Activated CD8-positive, alpha-beta memory T cell treated with anti-CD3 and anti-CD28 coated beads for 1 hour (primary cell): ENCODE results near the gene RELT.

Experiments
- DNase-seq, 2 donors: peaks; one replicate each; pipeline ENCODE4 v3.0.0-alpha.2; 2020; ENCODE audit warnings: low read depth in 1 of 2; ENCODE audit errors: extremely low read depth in 1 of 2

RELT gene

GRCh38 chr11:73372375-73372993, 3.7 kb upstream of the RELT start:
- no peak for DNase-seq

DNA sequence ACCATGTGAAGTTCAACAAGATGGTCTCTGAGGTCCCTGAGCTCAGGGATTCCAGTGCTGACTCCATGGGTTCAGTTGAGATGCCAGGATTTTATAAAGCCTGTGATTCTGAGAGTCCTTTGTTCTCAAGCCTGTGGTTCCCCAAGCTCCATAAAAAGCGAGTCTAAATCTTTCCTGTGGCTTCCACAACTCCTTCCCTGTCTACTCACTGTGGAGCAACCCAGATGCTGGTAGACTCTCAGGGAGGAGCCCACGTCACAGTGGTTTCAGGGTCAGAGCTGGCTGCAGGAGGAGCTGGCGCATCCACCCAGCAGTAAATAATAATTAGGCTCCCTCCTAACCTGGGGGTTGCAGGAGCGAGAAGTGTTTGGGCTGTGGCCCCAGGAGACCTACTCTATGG, 2.0 kb upstream of the RELT start:
- no peak for DNase-seq

DNA sequence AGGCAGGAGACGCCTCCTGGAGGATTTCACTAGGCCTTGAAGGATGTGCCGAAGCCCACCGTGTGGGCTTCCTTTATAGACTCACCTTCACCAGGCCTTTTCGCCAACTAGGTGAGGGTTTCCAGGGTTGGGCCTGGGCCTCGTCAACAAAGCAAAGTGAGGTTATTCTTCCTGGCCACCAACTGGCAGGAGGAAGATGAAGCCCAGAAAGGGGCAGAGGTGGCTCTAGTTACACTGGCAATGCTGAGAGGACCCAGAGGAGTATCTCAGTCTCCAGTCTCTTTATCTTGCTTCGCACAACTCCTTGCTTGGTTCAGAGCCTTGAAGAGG, 404 bp upstream of the RELT start:
- no peak for DNase-seq

- peak in 1 of 2 donors; percentile 25 for DNase-seq
Measured at GRCh38 chr11:73376803-73377629, 817 bp downstream of the RELT start.

DNA sequence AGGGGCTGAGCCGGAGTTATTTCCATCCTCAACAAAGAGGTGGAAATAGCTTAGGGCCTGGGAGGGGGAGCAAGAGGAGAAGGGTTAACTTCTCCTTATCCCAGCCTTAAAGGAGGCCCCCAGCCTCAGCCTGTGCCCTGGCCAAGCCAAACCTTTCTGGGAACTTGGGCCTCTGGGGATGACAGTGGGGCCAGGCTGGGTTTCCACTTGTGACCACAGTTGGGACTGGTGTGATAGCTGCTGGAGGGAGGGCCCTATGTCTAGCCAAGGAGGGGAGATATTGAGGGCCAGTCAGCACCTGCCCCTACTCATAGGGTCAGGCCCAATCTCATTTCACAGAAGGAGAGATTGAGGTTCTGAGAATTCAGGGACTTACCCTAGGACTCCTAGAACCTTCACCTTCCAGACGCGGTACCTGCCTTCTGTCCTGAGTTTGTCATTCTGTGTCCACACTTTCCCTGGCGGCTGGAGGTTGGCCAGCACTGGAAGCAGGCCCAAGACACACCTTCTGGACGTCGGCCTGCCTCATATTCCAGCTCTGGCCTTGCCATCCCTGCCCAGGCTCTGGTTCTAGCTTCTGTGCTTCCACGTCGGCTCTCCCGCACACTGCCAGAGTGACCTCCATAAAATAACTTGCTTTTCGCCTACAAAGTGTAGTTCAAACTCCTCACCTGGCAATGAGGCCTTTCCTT, 3.1 kb downstream of the RELT start:
- DNase-seq: no peak

GRCh38 chr11:73380331-73380730, 4.1 kb downstream of the RELT start:
- no peak for DNase-seq

DNA sequence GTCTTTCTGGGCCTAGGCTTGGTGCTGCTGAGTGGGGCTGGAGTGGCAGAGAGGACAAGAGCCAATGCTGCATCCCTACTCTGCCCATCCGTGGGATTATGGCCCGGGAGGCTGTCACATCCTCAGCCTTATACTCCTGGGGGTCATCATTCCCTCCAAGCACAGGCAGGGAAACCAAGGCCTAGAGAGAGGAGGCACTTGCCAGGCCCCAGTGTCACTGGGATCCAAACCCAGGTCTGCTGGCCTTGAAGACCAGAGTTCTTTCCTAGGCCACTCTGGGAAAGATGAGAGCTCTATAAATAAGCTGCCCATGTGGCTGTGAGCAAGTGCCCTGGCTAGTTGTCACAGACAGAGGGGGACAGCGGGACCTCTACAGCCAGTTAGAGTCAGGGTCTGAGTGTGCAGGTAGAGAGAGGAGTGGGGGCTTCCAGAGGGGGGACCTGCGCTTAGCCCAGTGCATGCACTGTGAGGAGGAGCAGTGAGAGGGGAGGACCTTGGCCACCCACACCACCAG, 4.8 kb downstream of the RELT start:
- DNase-seq: no peak

DNA sequence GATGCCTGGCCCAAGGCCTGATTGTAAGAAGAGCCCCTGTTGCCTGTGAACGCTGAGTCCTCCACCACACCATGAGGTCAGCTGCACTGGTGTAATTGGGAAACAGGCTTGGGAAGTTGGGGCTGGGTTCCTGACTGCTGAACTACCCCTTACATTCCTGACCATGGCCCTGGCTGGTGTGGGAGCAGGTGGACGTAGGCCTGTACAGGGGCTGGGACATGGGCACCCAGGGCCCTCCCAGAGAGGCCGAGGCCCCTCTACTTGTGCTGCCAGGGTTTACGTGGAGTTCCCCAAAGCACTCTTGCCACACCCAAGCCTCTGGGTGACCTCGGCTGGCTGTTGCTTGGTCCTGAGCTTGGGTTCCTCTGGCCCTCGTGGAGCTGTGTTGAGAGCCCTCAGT, 5.4 kb downstream of the RELT start:
- no peak for DNase-seq

GRCh38 chr11:73382183-73382582, 6.0 kb downstream of the RELT start:
- DNase-seq: no peak

GRCh38 chr11:73382747-73383146, 6.5 kb downstream of the RELT start:
- DNase-seq: no peak

- DNase-seq: no peak
Measured at GRCh38 chr11:73383249-73384124, 7.3 kb downstream of the RELT start.

DNA sequence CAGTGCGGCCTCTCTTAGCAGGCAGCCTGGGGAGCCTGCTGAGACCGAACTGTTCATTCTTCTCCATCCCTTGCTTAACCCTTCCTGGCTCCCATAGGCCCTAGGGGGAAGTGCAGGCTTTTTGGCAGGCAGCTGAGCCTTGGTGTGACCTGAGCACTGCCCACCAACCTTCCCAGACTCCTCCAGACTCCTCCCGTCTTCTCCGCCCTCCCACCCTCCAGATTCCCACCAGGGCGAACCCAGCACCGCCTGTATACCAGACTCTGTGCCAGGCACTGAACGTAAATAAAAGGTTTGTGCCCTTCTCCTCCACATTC, 7.9 kb downstream of the RELT start:
- DNase-seq: no peak

DNA sequence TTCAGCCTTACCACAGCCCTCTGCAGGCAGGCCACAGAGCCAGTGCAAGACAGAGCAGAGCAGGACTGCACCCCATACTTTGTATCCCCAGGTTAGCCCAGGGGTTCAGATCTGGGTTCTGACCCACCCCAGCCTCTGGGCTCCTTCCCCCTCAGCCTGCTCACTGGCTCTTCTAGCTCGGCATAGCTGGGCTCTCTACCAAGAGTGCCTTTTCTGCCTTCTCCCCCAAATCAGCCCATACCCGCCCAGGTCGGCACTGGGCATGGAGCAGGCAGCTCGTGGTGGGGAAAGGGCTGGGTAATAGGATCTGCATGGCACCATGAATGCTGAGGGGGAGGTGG, 8.3 kb downstream of the RELT start:
- DNase-seq: no peak

GRCh38 chr11:73384872-73385689, 8.9 kb downstream of the RELT start:
- no peak for DNase-seq

GRCh38 chr11:73386016-73386415, 9.8 kb downstream of the RELT start:
- no peak for DNase-seq

GRCh38 chr11:73386546-73386945, 10.3 kb downstream of the RELT start:
- DNase-seq: no peak

- no peak for DNase-seq
Measured at GRCh38 chr11:73387594-73388264, 11.5 kb downstream of the RELT start.

GRCh38 chr11:73388265-73389133, 12.3 kb downstream of the RELT start:
- no peak for DNase-seq

- DNase-seq: no peak
Measured at GRCh38 chr11:73389134-73389525, 12.9 kb downstream of the RELT start.
